ENCODE data around the gene UIMC1. TPM values are rescaled to one million over a fixed set of nuclear protein-coding genes. Genes with fewer than 3 reads are reported as not detected.

UIMC1 gene
- polyA plus RNA-seq, 1 donor (not counting 4 experiments of a cell fraction or from before 2014, with no cell fraction given), result 29.0 TPM

- Histone ChIP-seq H3K4me1 (ENCODE audit: control insufficient read depth, extremely low read depth, insufficient read depth, low read length) (no peaks in the 10 kb centered on the region), H3K4me3 (ENCODE audit: control insufficient read depth in 2 of 3, extremely low read depth in 1 of 3, insufficient read depth in 2 of 3, low read depth in 1 of 3, low read length in 3 of 3) (no peak overlapping the region), H3K27ac (ENCODE audit: control insufficient read depth, insufficient read depth, low read length) (no peak overlapping the region), H3K4me2 (ENCODE audit: control insufficient read depth, extremely low read depth, insufficient read depth, low read depth, low read length) (no peak overlapping the region), H3K79me2 (ENCODE audit: control insufficient read depth, insufficient read depth, low read length) (no peaks in the 10 kb centered on the region), H2AFZ (ENCODE audit: control insufficient read depth, low read length) (no peak overlapping the region), H3K9ac (ENCODE audit: control insufficient read depth, extremely low read depth, insufficient read depth, low read length) (no peak overlapping the region), H3K27me3 (ENCODE audit: control insufficient read depth, extremely low read depth, insufficient read depth, low read length) (peaks cover 40% of the 10 kb centered on the region), H4K20me1 (ENCODE audit: control insufficient read depth, extremely low read depth, insufficient read depth, low read length) (no peaks in the 10 kb centered on the region), H3K36me3 (ENCODE audit: control insufficient read depth in 2 of 2, extremely low read depth in 1 of 2, insufficient read depth in 2 of 2, low read length in 2 of 2) (no peaks in the 10 kb centered on the region), H3K9me1 (ENCODE audit: control insufficient read depth, extremely low read depth, insufficient read depth, low read length) (no peaks in the 10 kb centered on the region), H3K9me3 (ENCODE audit: control insufficient read depth, low read depth, low read length) (no peaks in the 10 kb centered on the region)
- dilution Hi-C loops (cut with MboI; ENCODE audit: extremely low pct_ligation_motif_present, low sequenced_read_pairs), result no loop called here
- TF ChIP-seq EZH2 (IDR thresholded peaks at IDR 0.05; ENCODE audit: low read length) (no peak), CTCF (optimal IDR thresholded peaks at IDR 0.05 in 1 of 3, IDR thresholded peaks at IDR 0.05 in 1 of 3, conservative IDR thresholded peaks at IDR 0.05 in 1 of 3; ENCODE audit: extremely low read depth in 1 of 3, insufficient read depth in 2 of 3, low read length in 3 of 3) (no peak)
- FAIRE-seq (no peak), DNase-seq (ENCODE audit: low read depth, low spot score) (no peak)
These were observed 143.4 kb downstream of the UIMC1 start for GRCh38 chr5:176863041-176863764.

- H3K9ac ChIP-seq (ENCODE audit: control insufficient read depth, extremely low read depth, insufficient read depth, low read length), result no peak overlapping the region
- dilution Hi-C loops (cut with MboI; ENCODE audit: extremely low pct_ligation_motif_present, low sequenced_read_pairs), result no loop called here
These were observed 144.1 kb downstream of the UIMC1 start for GRCh38 chr5:176862330-176862995.

More at GRCh38 chr5:176862330-176862995, 144.1 kb downstream of the UIMC1 start:
- Histone ChIP-seq H3K27me3 (ENCODE audit: control insufficient read depth, extremely low read depth, insufficient read depth, low read length) (peaks cover 39% of the 10 kb centered on the region), H2AFZ (ENCODE audit: control insufficient read depth, low read length) (no peak overlapping the region), H3K79me2 (ENCODE audit: control insufficient read depth, insufficient read depth, low read length) (no peaks in the 10 kb centered on the region), H4K20me1 (ENCODE audit: control insufficient read depth, extremely low read depth, insufficient read depth, low read length) (no peaks in the 10 kb centered on the region), H3K36me3 (ENCODE audit: control insufficient read depth in 2 of 2, extremely low read depth in 1 of 2, insufficient read depth in 2 of 2, low read length in 2 of 2) (no peaks in the 10 kb centered on the region), H3K9me3 (ENCODE audit: control insufficient read depth, low read depth, low read length) (no peaks in the 10 kb centered on the region), H3K27ac (ENCODE audit: control insufficient read depth, insufficient read depth, low read length) (no peak overlapping the region), H3K4me2 (ENCODE audit: control insufficient read depth, extremely low read depth, insufficient read depth, low read depth, low read length) (no peak overlapping the region), H3K9me1 (ENCODE audit: control insufficient read depth, extremely low read depth, insufficient read depth, low read length) (no peaks in the 10 kb centered on the region), H3K4me3 (ENCODE audit: control insufficient read depth in 2 of 3, extremely low read depth in 1 of 3, insufficient read depth in 2 of 3, low read depth in 1 of 3, low read length in 3 of 3) (no peak overlapping the region), H3K4me1 (ENCODE audit: control insufficient read depth, extremely low read depth, insufficient read depth, low read length) (no peaks in the 10 kb centered on the region)
- TF ChIP-seq CTCF (optimal IDR thresholded peaks at IDR 0.05 in 1 of 3, IDR thresholded peaks at IDR 0.05 in 1 of 3, conservative IDR thresholded peaks at IDR 0.05 in 1 of 3; ENCODE audit: extremely low read depth in 1 of 3, insufficient read depth in 2 of 3, low read length in 3 of 3), result no peak
- no peak for TF ChIP-seq EZH2 (IDR thresholded peaks at IDR 0.05; ENCODE audit: low read length)
- FAIRE-seq (no peak), DNase-seq (ENCODE audit: low read depth, low spot score) (no peak)
